ENCODE measurements around the gene CAMP.
"Not testable (repeated sequence)": the region's sequence is repeated elsewhere in the genome, so short reads cannot be mapped to it uniquely, and the experiment has no call there.

Gene CAMP

DNA sequence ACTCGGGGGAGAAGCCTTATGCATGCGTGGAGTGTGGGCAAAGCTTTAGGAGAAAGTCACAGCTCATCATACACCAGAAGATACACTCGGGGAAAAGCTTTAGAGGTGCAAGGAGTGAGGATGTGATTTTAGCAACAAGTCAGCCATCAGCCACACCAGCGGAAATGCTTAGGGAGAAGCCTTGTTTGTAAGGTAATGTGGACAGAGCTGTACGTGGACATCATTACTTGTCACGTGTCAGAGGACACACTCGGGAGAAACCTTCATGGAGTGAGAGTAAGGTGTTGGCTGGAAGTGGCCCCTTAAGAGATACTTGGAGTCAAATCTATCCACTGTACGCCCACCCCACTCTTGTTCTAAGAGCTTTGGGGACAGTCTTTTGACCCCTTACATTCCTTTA, 46.3 kb downstream of the CAMP start:
- TF ChIP-seq GABPA (IDR thresholded peaks at IDR 0.05; ENCODE audit: low read depth), result no peak
- TF ChIP-seq CTCF (IDR thresholded peaks at IDR 0.05; ENCODE audit: insufficient read depth, low read length), result no peak
- TF ChIP-seq, protein P1, sequence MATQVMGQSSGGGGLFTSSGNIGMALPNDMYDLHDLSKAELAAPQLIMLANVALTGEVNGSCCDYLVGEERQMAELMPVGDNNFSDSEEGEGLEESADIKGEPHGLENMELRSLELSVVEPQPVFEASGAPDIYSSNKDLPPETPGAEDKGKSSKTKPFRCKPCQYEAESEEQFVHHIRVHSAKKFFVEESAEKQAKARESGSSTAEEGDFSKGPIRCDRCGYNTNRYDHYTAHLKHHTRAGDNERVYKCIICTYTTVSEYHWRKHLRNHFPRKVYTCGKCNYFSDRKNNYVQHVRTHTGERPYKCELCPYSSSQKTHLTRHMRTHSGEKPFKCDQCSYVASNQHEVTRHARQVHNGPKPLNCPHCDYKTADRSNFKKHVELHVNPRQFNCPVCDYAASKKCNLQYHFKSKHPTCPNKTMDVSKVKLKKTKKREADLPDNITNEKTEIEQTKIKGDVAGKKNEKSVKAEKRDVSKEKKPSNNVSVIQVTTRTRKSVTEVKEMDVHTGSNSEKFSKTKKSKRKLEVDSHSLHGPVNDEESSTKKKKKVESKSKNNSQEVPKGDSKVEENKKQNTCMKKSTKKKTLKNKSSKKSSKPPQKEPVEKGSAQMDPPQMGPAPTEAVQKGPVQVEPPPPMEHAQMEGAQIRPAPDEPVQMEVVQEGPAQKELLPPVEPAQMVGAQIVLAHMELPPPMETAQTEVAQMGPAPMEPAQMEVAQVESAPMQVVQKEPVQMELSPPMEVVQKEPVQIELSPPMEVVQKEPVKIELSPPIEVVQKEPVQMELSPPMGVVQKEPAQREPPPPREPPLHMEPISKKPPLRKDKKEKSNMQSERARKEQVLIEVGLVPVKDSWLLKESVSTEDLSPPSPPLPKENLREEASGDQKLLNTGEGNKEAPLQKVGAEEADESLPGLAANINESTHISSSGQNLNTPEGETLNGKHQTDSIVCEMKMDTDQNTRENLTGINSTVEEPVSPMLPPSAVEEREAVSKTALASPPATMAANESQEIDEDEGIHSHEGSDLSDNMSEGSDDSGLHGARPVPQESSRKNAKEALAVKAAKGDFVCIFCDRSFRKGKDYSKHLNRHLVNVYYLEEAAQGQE (IDR thresholded peaks at IDR 0.05; ENCODE audit: insufficient replicate concordance, low read depth), result no peak
- TF ChIP-seq SPI1 (IDR thresholded peaks at IDR 0.05; ENCODE audit: borderline replicate concordance, low read depth), result no peak
- no peak for TF ChIP-seq POLR2AphosphoS5 (IDR thresholded peaks at IDR 0.05; ENCODE audit: low read depth)
- no peak overlapping the region for H3K27ac ChIP-seq (replicated peaks)
- H3K27me3 ChIP-seq (ENCODE audit: insufficient read depth, poor library complexity, severe bottlenecking), result no peaks in the 10 kb centered on the region

GRCh38 chr3:48270306-48270705, 47.0 kb downstream of the CAMP start:
- Histone ChIP-seq H3K27me3 (ENCODE audit: insufficient read depth, poor library complexity, severe bottlenecking) (no peaks in the 10 kb centered on the region), H3K27ac (replicated peaks) (no peak overlapping the region), H3K4me3 (replicated peaks; ENCODE audit: insufficient read depth, low read length) (no peak overlapping the region)
- TF ChIP-seq GABPA (IDR thresholded peaks at IDR 0.05; ENCODE audit: low read depth) (no peak), POLR2AphosphoS5 (IDR thresholded peaks at IDR 0.05; ENCODE audit: low read depth) (no peak), CTCF (IDR thresholded peaks at IDR 0.05; ENCODE audit: insufficient read depth, low read length) (no peak), SPI1 (IDR thresholded peaks at IDR 0.05; ENCODE audit: borderline replicate concordance, low read depth) (no peak)
- TF ChIP-seq, protein P1 (IDR thresholded peaks at IDR 0.05; ENCODE audit: insufficient replicate concordance, low read depth), result no peak
- DNase-seq (ENCODE audit: low read depth in 1 of 2, low spot score in 1 of 2), result no peak

More for the DNA sequence above, 46.3 kb downstream of the CAMP start:
- no peak for DNase-seq (ENCODE audit: low read depth in 1 of 2, low spot score in 1 of 2)
- H3K4me3 ChIP-seq (replicated peaks; ENCODE audit: insufficient read depth, low read length), result no peak overlapping the region

DNA sequence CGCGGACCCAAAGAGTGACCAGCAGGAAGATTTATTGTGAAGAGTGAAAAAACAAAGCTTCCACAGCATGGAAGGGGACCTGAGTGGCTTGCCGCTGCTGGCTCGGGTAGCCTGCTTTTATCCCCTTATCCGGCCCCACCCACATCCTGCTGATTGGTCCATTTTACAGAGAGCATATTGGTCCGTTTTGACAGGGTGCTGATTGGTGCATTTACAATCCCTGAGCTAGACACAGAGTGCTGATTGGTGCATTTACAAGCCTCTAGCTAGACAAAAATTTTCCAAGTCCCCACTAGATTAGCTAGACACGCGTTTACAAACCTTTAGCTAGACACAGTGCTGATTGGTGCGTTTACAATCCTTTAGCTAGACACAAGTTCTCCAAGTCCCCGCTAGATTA, 47.9 kb downstream of the CAMP start:
- not testable (repeated sequence) for H3K27me3 ChIP-seq (ENCODE audit: insufficient read depth, poor library complexity, severe bottlenecking); H3K4me3 ChIP-seq (replicated peaks; ENCODE audit: insufficient read depth, low read length); DNase-seq (ENCODE audit: low read depth in 1 of 2, low spot score in 1 of 2); H3K27ac ChIP-seq (replicated peaks)

DNA sequence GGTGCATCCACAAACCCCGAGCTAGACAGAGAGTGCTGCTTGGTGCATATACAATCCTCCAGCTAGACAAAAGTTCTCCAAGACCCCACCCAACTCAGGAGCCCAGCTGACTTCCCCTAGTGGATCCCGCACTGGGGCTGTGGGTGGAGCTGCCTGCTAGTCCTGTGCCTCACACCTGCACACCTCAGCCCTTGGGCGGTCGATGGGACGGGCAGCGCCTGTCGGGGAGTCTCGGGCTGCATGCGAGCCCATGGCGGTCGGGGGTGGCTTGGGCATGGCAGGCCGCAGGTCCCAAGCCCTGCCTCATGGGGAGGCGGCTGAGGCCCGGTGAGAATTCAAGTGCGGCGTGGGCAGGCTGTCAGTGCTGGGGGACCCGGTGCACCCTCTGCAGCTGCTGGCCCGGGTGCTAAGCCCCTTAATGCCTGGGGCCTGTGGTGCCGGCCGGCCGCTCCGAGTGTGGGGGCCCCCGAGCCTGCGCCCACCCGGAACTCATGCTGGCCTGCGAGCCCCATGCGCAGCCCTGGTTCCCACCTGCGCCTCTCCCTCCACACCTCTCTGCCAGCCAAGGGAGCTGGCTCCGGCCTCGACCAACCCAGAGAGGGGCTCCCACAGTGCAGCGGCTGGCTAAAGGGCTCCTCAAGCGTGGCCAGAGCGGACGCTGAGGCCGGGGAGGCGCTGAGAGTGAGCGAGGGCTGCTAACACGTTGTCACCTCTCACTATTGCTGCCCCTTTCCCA, 48.6 kb downstream of the CAMP start:
- DNase-seq (ENCODE audit: low read depth in 1 of 2, low spot score in 1 of 2), result no peak
- Histone ChIP-seq H3K27ac (replicated peaks) (no peak overlapping the region), H3K27me3 (ENCODE audit: insufficient read depth, poor library complexity, severe bottlenecking) (no peaks in the 10 kb centered on the region), H3K4me3 (replicated peaks; ENCODE audit: insufficient read depth, low read length) (no peak overlapping the region)
- TF ChIP-seq GABPA (IDR thresholded peaks at IDR 0.05; ENCODE audit: low read depth), result no peak
- TF ChIP-seq, protein P1 (IDR thresholded peaks at IDR 0.05; ENCODE audit: insufficient replicate concordance, low read depth), result no peak
- no peak for TF ChIP-seq CTCF (IDR thresholded peaks at IDR 0.05; ENCODE audit: insufficient read depth, low read length)
- TF ChIP-seq POLR2AphosphoS5 (IDR thresholded peaks at IDR 0.05; ENCODE audit: low read depth), result no peak
- no peak for TF ChIP-seq SPI1 (IDR thresholded peaks at IDR 0.05; ENCODE audit: borderline replicate concordance, low read depth)

Measured in HL-60 (cell line).